Stimulated activated CD4-positive, alpha-beta T cell treated with anti-CD3 and anti-CD28 coated beads, Interleukin-1b, Interleukin-23, amount 100 ng/mL, for 1 hour (primary cell): ENCODE results near the gene LYVE1.
"Not testable (repeated sequence)": the region's sequence is repeated elsewhere in the genome, so short reads cannot be mapped to it uniquely, and the experiment has no call there.

Source experiments
- DNase-seq, 2 donors: peaks; one replicate each; pipeline ENCODE4 v3.0.0-alpha.2; 2020; ENCODE audit warnings: low read depth in 2 of 2

The LYVE1 gene, protein sequence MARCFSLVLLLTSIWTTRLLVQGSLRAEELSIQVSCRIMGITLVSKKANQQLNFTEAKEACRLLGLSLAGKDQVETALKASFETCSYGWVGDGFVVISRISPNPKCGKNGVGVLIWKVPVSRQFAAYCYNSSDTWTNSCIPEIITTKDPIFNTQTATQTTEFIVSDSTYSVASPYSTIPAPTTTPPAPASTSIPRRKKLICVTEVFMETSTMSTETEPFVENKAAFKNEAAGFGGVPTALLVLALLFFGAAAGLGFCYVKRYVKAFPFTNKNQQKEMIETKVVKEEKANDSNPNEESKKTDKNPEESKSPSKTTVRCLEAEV

GRCh38 chr11:10568486-10568941 lies at the start of gene LYVE1:
Gene LYVE1 (minus strand): TSS chr11:10568665. CDS start chr11:10568532, 133 bp downstream.
- DNase-seq: no peak

DNA sequence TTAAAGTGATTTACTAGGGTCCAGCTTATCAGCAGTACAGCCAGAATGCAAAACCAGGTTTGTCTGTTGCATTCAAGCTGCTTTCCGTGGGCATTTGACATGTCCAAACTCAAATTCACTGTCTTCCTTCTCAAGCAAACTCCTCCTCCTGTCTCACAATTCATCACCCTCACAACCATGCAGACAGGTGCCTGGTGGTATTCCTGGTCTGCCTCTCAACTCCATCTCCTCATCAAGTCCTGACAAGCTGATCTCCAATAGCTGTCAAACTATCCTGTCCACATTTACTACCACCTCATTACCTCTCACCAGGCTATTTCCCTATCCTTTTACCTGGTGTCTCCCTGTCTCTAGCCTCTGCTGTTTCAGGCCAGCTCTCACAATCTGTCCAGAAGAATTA lies 49.1 kb upstream of the LYVE1 start:
- DNase-seq: no peak

DNA sequence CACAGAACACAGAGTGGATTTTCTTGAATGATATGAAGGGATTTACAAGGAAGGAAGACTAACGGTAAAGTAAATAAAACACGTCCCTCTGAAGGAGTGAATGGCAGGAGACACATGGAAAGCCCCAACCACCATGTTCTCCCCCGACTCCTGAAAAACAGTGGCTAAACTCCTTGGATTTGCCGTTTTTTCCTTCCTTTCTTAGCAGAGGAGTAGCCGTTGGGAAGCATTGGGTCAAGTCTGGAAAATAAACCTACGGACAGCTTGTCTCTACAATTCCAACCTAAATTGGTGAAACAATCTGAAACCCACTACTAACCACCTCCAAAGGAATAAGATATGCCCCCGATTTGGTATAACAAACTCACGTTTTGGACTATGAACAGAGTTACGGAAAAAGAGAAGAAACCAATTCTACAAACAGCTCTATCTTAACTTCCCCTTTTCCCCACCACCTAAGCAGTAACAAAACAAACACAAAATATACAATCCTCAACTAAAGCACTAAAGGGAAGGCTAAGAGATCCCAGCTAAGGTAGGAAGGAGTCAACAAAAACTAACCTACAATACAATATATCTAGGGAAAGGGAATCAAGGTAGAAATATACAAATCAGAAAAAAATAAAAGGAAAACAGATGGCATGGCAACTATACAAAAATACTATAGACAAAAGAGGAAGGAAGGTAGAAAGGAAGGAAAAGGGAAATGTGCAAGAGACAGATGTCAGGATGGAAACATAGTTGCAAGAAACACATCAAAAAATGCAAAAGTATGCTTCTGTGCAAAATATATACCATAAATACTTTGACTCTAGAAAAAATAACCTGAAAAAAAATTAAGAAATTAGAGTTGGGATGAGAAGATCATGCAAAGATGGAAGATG lies 43.8 kb upstream of the LYVE1 start:
- no peak for DNase-seq

DNA sequence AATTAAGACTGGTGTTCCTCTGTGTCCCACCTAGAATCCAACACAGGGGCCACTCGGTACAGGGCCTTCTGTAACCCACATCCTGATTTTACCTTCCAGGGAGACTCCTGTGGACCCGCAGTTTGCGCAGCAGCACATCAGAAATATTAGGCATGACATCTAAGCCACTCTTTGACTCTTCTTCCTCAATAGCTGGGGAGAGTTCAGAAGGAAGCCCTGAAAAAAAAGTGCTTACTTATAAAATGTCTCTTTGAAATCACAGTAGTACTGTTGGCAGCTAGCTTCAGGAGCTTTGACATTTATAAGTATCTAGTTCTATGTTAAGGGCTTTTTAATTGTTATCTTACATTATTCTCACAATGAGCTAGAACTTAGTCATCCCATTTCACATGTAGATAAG lies 41.2 kb upstream of the LYVE1 start:
- DNase-seq: no peak

DNA sequence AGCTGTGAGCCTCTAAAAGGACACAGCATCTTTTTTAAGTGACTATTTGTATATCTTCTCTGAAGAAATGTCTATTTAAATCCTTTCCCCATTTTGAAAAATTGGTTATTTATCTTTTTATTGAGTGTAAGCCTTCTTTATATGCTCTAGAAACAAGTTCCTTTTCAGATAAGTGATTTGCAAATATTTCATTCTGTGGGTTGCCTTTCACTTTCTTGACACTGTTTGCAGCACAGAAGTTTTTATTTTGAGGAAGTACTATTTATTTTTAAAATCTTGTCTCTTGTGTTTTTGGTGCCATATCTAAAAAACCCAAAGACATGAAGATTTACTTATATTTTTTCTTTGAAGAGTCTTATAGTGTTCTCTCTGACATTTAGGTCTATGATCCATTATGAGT lies 40.1 kb upstream of the LYVE1 start:
- no peak for DNase-seq

DNA sequence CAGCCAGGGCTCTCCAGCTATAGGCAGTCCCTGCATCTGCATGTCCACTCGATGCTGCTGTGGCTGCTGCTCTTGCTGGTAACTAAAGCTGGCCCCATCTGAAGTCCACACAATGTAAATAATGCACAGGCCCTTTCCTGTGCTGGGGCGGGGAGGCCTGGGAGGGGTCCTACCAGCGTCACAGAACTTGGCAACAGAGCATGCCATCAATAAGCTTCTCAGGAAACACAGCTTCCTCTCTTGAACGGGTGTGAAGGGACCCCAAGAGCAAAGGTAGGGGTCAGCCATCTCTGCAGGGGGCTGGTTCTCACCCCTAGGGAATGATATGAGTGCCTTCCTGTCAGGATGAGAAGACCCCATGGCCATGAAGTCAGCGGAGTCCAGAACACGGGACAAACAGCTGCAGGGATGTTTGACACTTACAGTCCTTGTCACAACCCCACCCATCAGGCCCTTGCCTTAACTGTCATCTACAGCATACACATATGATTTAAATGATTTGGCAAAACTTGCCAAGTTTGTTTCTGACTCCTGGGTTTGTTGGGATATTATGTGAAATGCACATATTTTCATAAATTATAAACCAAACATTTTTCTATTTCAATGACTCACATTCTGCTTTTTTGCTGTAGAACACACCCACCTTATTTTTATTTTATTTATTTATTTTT lies 39.1 kb upstream of the LYVE1 start:
- DNase-seq: no peak

- no peak for DNase-seq
Measured at GRCh38 chr11:10606536-10607208, 38.2 kb upstream of the LYVE1 start.

- DNase-seq: no peak
Measured at GRCh38 chr11:10605941-10606381, 37.5 kb upstream of the LYVE1 start.

DNA sequence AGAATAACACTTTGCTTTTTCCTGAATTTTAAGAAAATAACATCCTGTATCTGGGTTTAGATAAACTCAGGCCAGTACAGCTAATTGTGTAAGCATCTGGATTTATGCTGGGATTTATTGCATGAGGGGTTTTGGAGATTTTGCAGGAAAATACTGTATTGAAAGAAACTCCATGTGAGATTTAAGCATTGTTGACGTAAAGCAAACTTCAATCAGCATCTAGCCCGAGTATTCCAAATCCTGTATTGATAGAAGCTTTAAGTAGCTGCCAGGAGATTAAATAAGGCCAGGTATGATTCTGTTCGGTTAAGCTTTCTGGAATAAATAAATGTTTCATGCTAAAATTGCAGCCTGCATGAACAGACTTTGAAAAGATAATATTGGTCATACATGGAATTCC lies 36.3 kb upstream of the LYVE1 start:
- DNase-seq: no peak

GRCh38 chr11:10604340-10604748 lies 35.9 kb upstream of the LYVE1 start:
- DNase-seq: no peak

DNA sequence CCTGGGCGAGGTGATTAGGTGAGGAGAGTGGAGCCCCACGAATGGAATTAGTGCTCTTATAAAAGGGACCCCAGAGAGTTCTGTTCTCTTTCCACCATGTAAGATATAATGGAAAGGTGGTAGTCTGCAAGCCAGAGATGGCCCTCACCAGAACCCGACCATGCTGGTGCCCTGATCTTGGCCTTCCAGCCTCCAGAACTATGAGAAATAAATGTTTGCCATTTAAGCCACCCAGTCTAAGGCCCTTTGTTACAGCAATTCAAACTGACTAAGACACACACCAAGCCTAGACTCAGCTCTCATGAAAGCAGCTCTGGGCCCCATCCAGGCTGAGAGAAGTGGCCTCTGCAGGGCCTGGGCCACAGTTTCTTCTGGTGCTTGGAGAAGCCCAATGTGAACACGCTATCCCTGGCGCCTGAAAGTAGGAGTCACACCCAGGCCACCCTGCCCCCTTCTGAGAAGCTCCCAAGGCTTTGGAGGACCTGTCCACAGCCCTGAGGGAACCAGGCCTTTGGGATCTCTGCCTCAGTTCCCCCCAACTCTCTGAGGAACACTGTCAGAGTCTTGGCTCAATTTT lies 35.3 kb upstream of the LYVE1 start:
- DNase-seq: no peak

DNA sequence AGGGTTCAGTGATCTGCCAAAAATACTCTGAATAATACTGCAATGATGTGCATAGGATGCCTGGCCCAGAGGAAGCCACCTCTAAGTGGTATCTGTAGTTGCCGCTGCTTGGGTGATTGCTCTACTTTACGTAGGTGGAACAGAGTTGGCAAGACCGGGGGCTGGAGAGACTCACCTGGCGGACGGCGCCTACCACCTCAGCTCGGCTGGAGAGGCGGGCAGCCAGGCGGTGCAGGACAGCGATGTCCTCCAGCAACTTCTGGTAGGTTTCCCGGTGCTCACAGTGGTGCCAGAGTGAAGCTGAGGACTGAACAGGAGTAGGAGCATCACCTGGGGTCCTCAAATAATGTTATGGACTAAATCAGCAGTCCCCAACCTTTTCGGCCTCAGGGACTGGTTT lies 34.5 kb upstream of the LYVE1 start:
- no peak for DNase-seq

- DNase-seq: no peak
Measured at GRCh38 chr11:10602366-10602765, 33.9 kb upstream of the LYVE1 start.

DNA sequence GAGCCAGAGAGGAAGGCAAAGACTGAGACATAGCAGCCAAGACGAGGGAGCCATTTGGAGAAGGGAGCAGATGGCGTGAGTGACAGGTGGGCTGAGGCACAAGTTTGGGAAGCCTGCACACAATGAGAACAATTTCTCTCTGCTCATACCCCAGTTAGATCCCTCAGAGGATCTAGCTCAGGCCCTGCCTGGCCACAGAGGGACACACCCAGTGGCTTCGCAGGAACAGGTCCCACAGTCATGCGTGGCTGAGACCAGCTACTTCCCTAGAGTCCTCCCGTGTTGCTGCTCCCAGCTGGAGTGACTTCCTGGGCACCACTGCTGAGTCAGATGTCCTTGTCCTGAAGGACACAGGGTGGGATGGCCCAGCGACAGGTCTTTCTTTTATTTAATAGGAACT lies 33.4 kb upstream of the LYVE1 start:
- DNase-seq: no peak

- DNase-seq: no peak
Measured at GRCh38 chr11:10600570-10601248, 32.2 kb upstream of the LYVE1 start.

- DNase-seq: no peak
Measured at GRCh38 chr11:10599388-10600175, 31.1 kb upstream of the LYVE1 start.

DNA sequence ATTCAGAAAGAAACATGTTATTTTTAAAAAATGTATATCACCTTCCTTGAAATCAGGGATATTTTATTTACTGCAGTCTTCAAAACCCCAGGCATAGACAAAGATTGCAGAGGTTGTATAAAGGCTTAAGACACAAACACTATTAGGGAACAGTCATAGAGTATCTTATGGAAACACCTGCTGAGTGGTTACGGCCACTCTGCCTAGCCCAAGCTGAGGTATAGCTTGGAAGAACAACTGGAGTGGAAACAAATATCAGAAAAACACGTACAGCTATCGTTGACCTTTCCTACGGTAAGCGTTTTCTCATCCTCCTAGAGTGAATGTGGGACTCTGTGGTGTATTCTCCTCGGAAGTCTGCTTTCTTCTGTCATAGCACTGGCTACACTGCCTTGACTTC lies 30.4 kb upstream of the LYVE1 start:
- DNase-seq: no peak

GRCh38 chr11:10597877-10598351 lies 29.4 kb upstream of the LYVE1 start:
- no peak for DNase-seq

DNA sequence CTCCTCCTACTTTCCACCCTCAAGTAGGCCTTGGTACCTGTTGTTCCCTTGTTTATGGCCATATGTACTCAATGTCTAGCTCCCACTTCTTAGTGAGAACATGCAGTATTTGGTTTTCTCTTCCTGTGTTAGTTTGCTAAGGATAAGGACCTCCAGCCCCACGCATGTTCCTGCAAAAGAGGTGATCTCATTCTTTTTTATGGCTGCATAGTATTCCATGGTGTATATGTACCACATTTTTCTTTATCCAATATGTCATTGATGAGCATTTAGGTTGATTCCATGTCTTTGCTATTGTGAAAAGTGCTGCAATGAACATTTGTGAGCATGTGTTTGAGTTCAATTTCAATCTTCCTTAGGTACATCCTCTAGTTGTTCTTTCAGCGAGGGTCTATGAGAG lies 27.4 kb upstream of the LYVE1 start:
- not testable (repeated sequence) for DNase-seq

- DNase-seq: no peak
Measured at GRCh38 chr11:10594407-10594806, 25.9 kb upstream of the LYVE1 start.
